Gastroesophageal sphincter (tissue), 3 donors: Measurements from ENCODE around the gene GRM7.

Experiments used
- CTCF ChIP-seq, 4 experiments: fragments of 200-600 bp in 2 of 4; fragments of 450-650 bp in 2 of 4; sonication (generic) in 1 of 4; IDR thresholded peaks; one replicate each; pipeline ENCODE4 v1.5.1; 2017 to 2019; ENCODE audit warnings: antibody characterized with exemption in 4 of 4, mild to moderate bottlenecking in 2 of 4, moderate library complexity in 2 of 4
- POLR2A ChIP-seq, 2 donors: fragments of 450-650 bp; IDR thresholded peaks; one replicate each; pipeline ENCODE4 v1.6.1; 2017; ENCODE audit warnings: antibody characterized with exemption in 2 of 2, mild to moderate bottlenecking in 2 of 2, moderate library complexity in 1 of 2
- POLR2AphosphoS5 ChIP-seq: sonication (generic); formaldehyde crosslinking; IDR thresholded peaks from one replicate; pipeline ENCODE4 v1.6.1; 2017; ENCODE audit warnings: antibody characterized with exemption

GRCh38 chr3:7332696-7333095 is 471.8 kb downstream of the GRM7 start:
- no peak for TF ChIP-seq CTCF (IDR thresholded peaks at IDR 0.05)
- no peak for TF ChIP-seq POLR2A (IDR thresholded peaks at IDR 0.05)
- TF ChIP-seq POLR2AphosphoS5: no peak
